ENCODE data around the gene CTNNA2. TPM values are rescaled to one million over a fixed set of nuclear protein-coding genes. Genes with fewer than 3 reads are reported as not detected.

The CTNNA2 gene
- total and polyA plus RNA-seq, 2 of the 8 experiments (the other 6 are each of a cell fraction or from before 2014, with no cell fraction given) = 3.9 to 9.0 TPM

DNA sequence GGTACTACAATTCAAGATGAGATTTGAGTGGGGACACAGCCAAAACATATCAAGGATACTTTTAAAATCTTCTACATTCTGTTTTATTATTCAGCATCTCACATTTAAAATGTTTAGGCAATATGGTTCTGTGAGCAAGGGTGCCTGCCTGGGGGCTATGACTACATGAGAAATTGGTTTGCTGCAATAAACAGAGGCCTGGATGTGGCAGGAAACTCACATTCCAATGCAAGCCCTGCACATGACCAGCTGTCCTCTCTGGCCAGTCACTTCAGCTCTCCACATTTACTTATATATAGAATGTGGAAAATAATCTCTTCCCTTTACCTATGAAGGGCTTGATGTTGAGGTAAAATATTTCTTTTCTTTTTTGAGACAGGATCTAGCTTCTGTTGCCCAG, 598.3 kb downstream of the CTNNA2 start:
- FAIRE-seq = no peak
- CTCF ChIA-PET (ENCODE audit: partially characterized antibody) = no interaction called here
- TF ChIP-seq, protein P1, sequence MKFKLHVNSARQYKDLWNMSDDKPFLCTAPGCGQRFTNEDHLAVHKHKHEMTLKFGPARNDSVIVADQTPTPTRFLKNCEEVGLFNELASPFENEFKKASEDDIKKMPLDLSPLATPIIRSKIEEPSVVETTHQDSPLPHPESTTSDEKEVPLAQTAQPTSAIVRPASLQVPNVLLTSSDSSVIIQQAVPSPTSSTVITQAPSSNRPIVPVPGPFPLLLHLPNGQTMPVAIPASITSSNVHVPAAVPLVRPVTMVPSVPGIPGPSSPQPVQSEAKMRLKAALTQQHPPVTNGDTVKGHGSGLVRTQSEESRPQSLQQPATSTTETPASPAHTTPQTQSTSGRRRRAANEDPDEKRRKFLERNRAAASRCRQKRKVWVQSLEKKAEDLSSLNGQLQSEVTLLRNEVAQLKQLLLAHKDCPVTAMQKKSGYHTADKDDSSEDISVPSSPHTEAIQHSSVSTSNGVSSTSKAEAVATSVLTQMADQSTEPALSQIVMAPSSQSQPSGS (IDR thresholded peaks at IDR 0.05; ENCODE audit: low read length) = no peak

More for the DNA sequence above, 598.3 kb downstream of the CTNNA2 start:
- H2BK120ac ChIP-seq (replicated peaks; ENCODE audit: low read depth, low read length) = no peak overlapping the region
- H3K4me3 ChIP-seq (ENCODE audit: extremely low read depth in 1 of 4, insufficient read depth in 2 of 4, low read depth in 3 of 4, low read length in 4 of 4) = no peak overlapping the region
- POLR2A ChIA-PET (ENCODE audit: partially characterized antibody) = no interaction called here
- H3K27me3 ChIP-seq (replicated peaks in 1 of 4; ENCODE audit: control insufficient read depth in 3 of 4, extremely low read depth in 1 of 4, insufficient read depth in 3 of 4, low read length in 3 of 4) = no peaks in the 10 kb centered on the region
- no peak overlapping the region for H2AFZ ChIP-seq (ENCODE audit: low read length)
- no peaks in the 10 kb centered on the region for H3K36me3 ChIP-seq (ENCODE audit: control insufficient read depth in 2 of 4, insufficient read depth in 4 of 4, low read length in 3 of 4)
- no peaks in the 10 kb centered on the region for H3K23me2 ChIP-seq (ENCODE audit: low read depth, low read length)
- no peaks in the 10 kb centered on the region for H3K4me1 ChIP-seq (replicated peaks in 1 of 4; ENCODE audit: control insufficient read depth in 3 of 4, insufficient read depth in 4 of 4, low read length in 3 of 4)
- H3K79me1 ChIP-seq (ENCODE audit: low read depth, low read length) = no peaks in the 10 kb centered on the region
- no peak overlapping the region for H3K4ac ChIP-seq (replicated peaks; ENCODE audit: insufficient read length, low read depth, low read length)
- no peak overlapping the region for H2BK15ac ChIP-seq (ENCODE audit: low read length)
- H3K9ac ChIP-seq (replicated peaks in 1 of 4; ENCODE audit: extremely low read depth in 1 of 4, low read depth in 3 of 4, low read length in 3 of 4) = no peak overlapping the region
- H3K4me2 ChIP-seq (ENCODE audit: insufficient read depth in 1 of 2, low read depth in 2 of 2, low read length in 2 of 2) = no peak overlapping the region
- no peaks in the 10 kb centered on the region for H4K20me1 ChIP-seq (replicated peaks in 1 of 2; ENCODE audit: control insufficient read depth in 1 of 2, insufficient read depth in 2 of 2, low read length in 2 of 2)
- H2AK5ac ChIP-seq (ENCODE audit: low read depth, low read length) = no peak overlapping the region
- H4K5ac ChIP-seq (ENCODE audit: insufficient read length, low read depth, low read length) = no peak overlapping the region
- DNase-seq (ENCODE audit: low read depth in 1 of 2, low spot score in 2 of 2) = no peak
- H2BK12ac ChIP-seq (ENCODE audit: low read depth, low read length) = no peak overlapping the region
- H2BK5ac ChIP-seq (ENCODE audit: low read depth, low read length) = no peak overlapping the region
- H3K23ac ChIP-seq (ENCODE audit: insufficient read length) = no peak overlapping the region
- no peak overlapping the region for H3K56ac ChIP-seq (replicated peaks; ENCODE audit: insufficient read length, low read depth, low read length)
- H3K9me3 ChIP-seq (ENCODE audit: insufficient read depth in 2 of 2, low read depth in 1 of 2, low read length in 1 of 2) = no peaks in the 10 kb centered on the region
- no peak overlapping the region for H3K27ac ChIP-seq (ENCODE audit: low read depth, low read length)
- no peaks in the 10 kb centered on the region for H3K79me2 ChIP-seq (ENCODE audit: control insufficient read depth in 1 of 2, insufficient read depth in 2 of 2, low read length in 2 of 2)
- H4K8ac ChIP-seq (ENCODE audit: extremely low read depth, insufficient read depth, low read length) = no peak overlapping the region
- no peak overlapping the region for H3K18ac ChIP-seq (ENCODE audit: extremely low read depth, low read length)
- no peak overlapping the region for H2BK20ac ChIP-seq (ENCODE audit: low read length)
- H3K14ac ChIP-seq (ENCODE audit: insufficient read length) = no peak overlapping the region
- no peak overlapping the region for H4K91ac ChIP-seq (replicated peaks; ENCODE audit: insufficient read length, low read length)

All from H1 (cell line).